GM21576 (cell line): Measurements from ENCODE around the gene SGCD.

Experiments
- ATAC-seq: cut with Tn5 transposase; IDR thresholded peaks from one replicate; pipeline ENCODE4 v1.9.1; 2021; ENCODE audit warnings: mild to moderate bottlenecking, moderate library complexity; ENCODE audit not compliant: unreplicated experiment

SGCD gene

GRCh38 chr5:156326718-156327259, at the start of gene SGCD:
Gene SGCD (plus strand): TSS chr5:156327164.
- no peak for ATAC-seq

- ATAC-seq: no peak
These were observed 49.7 kb upstream of the SGCD start for GRCh38 chr5:156277290-156277689.

- no peak for ATAC-seq
These were observed 31.5 kb upstream of the SGCD start for GRCh38 chr5:156295431-156295830.

- no peak for ATAC-seq
These were observed 16.8 kb upstream of the SGCD start for GRCh38 chr5:156310115-156310514.

GRCh38 chr5:156312897-156313694, 13.9 kb upstream of the SGCD start:
- ATAC-seq: no peak

DNA sequence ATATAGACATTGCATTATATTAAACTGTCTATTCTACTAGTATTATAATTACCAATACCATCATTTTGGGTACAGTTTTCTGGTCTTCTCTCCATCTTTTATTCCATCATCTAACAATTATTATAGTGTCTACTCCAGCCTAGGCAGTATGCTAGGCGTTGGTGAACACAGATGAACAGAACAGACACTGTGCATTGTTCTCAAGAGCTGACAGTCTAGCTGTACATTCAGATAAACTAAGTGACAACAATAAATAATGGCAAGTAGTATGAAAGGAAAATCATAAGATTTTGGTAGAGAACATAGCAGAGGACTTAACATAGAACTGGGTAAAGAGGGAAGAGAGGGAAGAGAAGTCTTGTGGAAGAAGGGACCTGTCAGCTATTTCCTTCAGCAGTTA, 12.5 kb upstream of the SGCD start:
- ATAC-seq: no peak

DNA sequence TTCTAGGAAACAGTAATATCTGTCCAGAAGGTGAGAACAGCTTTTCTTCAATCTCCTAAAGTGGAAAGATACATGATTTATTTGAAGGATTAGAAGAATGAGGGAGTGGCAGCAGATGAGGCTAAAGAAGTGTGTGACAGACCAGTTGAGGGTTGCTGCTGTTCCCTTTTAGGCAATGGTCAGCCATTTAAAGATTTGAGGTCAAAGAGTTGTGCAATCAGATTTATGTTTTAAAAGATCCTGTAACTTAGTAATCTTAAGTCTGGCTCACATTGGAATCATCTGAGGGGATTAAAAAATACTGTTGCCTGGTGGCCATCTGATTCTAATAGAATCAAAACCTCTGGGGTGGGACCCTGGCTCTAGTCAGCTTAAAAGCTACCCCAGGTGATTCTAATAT, 4.3 kb upstream of the SGCD start:
- no peak for ATAC-seq

- no peak for ATAC-seq
These were observed 332 bp downstream of the SGCD start for GRCh38 chr5:156327296-156327695.

DNA sequence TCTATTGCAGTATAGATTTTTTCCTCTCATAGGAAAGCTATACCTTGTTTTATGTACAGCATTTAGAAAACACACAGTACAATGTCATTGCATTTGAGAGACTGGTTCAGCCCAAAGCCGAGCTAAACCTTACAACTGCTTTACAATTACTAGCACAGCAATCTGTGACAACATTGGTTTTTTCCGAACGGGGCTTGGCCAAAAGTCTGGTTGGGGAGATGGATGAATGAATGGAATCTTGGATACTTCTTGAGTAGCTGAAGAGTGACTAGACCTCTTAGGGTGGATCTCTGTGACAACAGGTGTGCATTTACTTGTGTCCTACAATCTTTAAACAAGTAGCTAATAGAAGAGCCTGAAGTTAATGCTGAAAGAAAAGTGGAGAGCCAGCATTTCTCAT, 1.2 kb downstream of the SGCD start:
- ATAC-seq: no peak

DNA sequence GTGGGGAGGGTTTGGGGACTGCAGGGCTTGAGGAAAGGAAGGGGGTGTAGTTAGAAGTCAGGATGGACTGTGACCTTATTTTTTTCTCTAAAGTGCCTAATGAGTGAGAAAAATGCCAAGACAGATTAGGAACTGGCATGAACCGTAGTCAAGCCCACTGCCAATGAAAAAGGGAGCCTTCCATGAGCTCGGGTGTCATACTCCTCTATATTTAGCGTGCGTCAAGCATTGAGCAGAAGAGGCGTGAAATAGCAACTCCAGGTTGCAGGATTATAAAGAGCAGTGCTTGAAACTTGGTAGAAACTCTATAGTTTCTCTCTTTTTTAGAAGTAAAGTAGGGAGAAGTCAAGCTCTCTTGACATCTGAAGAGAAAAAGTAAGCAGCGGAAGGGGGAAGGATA, 1.8 kb downstream of the SGCD start:
- ATAC-seq: no peak

- no peak for ATAC-seq
These were observed 2.2 kb downstream of the SGCD start for GRCh38 chr5:156329171-156329611.

GRCh38 chr5:156330141-156330870, 3.3 kb downstream of the SGCD start:
- ATAC-seq: no peak

DNA sequence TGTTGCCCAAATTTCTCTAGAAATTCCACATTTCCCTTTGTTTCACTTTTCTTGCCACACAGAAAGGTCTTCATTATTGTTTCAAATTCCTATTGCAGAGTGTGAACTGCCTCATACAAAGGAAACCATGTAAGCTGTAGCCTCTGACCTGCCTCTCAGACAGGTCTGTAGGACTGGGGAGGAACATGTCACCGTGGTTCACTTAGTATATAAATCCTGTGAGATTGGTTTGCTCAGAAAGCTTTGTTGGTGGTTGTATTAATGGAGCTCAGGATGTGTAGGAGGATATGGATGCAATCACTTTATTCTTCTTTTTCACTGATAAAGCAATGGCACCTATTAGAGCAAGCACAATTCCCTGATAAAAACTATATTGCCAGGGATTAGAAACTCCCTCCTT, 4.2 kb downstream of the SGCD start:
- no peak for ATAC-seq

DNA sequence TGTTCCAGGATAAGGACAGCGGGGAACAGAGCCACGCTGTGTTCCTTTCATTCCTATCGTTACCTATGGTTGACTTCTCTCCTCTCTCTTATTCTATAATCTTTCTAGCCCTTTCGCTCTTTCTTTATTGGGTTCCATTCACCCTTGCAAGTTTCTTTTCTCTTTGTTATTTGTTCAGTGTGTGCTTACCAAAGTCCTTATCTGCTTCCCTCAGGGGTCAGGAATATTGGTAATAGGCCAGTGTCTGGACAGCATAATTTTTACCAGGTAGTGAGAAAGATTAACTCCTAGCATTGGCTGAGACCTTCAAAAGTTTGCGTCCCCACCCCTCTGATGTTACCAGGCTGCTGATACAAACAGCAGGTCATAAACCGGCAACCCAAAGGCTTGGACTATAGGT, 4.9 kb downstream of the SGCD start:
- ATAC-seq: no peak

- no peak for ATAC-seq
These were observed 5.3 kb downstream of the SGCD start for GRCh38 chr5:156332245-156332644.

DNA sequence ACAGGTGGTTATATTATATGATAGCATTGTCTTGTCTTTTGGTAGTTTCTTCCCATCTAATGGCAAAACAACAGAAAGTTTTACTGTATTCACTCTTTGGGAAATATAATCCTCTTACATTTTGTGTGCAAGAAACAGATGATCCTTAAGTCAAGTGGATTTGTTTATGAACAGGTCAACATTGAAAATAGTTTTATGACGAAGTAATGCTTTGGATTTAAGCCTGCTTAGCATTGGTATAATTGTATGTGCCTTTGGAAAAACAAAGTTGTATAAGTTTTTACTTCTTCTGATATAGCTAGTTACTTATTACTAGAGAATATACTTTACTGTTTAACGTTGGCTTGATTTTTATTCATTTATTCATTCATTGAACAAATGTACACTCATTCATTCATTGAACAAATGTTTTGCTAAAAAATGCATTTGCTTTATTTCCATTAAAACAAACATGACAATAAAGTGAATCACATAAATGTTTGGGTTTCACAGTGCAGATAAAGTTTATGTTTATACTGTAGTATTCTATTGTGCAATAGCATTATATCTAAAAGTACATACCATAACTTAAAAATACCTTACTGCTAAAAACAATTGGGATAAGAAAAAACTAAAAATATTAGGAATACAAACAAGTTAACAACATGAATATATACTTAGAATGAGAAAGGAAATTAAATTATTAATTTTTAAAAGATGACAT, 12.3 kb downstream of the SGCD start:
- no peak for ATAC-seq

- ATAC-seq: no peak
These were observed 13.9 kb downstream of the SGCD start for GRCh38 chr5:156340893-156341292.

DNA sequence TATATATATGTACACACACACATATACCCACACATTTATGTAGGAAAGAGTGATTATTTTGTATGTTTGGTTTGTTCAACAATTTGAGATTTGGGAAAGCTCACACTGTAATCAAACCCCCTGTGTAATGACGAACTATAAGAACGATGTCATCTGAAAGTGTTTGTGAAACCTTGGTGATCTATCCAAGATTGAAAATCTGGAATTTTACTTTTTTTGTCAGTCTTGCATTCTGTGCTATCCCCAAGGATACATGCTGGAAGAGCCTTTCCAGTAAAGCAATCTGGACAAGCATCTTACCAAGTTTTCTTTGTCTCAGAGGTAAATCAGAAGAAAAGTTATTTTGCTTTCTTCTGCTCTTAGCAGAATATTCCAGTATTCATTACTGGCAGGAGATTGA, 23.3 kb downstream of the SGCD start:
- no peak for ATAC-seq

DNA sequence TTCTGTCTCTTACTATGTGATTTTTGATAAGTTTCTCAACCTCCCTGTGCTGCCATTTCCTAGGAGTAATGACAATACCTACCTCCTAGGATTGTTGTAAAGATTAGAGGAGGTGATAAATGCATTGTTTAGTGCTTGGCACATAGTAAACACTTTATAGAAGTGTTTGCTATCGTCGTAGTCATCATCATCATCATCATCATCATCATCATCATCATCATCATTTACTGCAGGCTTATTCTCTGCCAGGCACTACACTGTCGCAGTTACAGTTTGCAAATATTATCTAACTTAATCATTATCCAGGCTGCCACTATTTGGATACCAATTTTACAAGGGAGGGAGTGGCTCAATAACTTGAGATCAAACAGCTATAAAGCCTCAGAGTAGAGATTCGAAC, 24.5 kb downstream of the SGCD start:
- ATAC-seq: no peak

- ATAC-seq: no peak
These were observed 27.6 kb downstream of the SGCD start for GRCh38 chr5:156354571-156354970.

DNA sequence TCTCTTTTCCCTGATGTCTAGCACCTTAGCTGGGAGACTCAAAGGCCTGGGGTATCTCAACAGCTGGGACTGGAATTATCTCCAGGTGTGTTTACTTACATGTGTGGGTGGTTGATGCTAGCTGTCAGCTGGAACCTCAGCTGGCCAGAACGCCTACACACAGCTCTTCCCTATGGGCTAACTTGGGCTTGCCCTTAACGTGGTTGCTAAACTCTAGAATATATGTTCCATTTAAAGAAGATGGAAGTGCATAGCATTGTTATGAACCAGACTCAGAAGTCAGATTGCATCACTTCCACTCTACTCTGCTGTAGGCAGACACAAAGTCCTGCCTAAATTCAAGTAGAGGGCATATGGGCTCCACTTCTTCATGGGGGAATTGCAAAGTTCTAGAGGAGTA, 29.3 kb downstream of the SGCD start:
- ATAC-seq: peak; percentile 49
